ENCODE measurements around the gene KCNH1. TPM values are rescaled to one million over a fixed set of nuclear protein-coding genes. Genes with fewer than 3 reads are reported as not detected.

KCNH1 gene
- polyA plus RNA-seq (ENCODE audit: insufficient read length) = 0.49 TPM

DNA sequence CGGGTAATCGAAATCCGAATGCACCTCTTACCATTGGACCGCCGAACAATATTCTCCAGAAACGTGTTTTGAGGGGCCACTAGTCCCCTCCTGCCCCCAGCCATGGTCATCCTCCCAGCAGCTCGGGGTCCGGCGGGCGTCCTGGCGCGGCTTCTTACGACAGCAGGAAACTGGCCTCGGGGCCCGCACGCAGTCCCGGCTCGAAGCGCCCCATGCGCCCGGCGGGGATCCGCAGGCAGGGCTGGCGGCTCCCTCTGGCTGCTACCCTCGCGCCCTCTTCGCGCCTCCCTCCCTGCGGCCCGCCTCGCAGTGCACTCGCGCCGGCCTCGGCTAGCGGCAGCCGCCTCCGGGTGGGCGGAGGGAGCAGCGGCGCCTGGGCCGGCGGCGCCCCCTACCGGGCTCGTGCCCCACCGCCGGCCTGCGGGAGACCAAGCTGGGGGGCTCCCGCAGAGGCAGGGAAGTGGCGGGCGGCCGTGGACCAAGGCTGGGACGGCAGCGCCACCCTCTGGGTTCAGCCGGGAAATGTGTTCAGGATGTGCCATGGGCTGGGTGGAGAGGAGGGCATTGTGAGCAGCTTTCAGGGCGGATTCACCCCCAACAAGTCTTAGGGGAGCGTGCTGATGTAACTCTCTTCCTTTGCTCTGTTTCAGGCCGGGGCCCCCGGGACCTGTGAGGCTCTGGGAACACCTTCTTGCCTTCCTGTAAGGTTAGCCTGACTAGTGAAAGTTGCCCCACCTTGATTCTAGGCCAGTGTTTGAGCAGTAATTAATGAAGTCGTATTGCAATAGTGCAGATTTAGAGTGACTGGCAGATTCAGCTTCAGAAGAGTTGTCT, at the start of gene KCNH1:
TSS of gene KCNH1 (minus strand) at position 313 of the 834 bp plus-strand sequence. CDS start at position 110, 203 bp downstream.
- peak; percentile 83 for DNase-seq

DNA sequence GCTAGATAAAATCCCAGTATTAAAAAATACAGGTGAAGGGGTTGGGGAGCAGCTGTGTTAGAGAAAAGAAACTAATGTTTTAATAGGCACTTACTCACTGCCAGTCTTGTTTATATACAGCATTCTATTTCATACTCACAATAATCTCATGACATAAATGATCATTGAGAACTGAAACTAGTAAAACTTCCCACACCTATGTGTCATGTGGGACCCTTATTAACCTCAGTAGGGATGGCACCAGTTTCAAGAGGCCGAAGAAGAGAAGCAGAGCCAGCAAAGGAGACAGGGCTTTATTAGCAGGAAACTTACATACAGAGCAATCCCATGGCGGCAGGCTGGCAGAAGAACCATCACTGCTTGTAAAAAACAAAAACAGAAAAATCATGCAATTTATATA, 48.8 kb upstream of the KCNH1 start:
- no peak for DNase-seq

GRCh38 chr1:211174375-211174774, 40.4 kb upstream of the KCNH1 start:
- DNase-seq = no peak

- DNase-seq = no peak
Measured at GRCh38 chr1:211172657-211173056, 38.7 kb upstream of the KCNH1 start.

GRCh38 chr1:211169353-211169752, 35.4 kb upstream of the KCNH1 start:
- no peak for DNase-seq

GRCh38 chr1:211158866-211159265, 24.9 kb upstream of the KCNH1 start:
- DNase-seq = no peak

GRCh38 chr1:211155040-211155439, 21.1 kb upstream of the KCNH1 start:
- DNase-seq = no peak

DNA sequence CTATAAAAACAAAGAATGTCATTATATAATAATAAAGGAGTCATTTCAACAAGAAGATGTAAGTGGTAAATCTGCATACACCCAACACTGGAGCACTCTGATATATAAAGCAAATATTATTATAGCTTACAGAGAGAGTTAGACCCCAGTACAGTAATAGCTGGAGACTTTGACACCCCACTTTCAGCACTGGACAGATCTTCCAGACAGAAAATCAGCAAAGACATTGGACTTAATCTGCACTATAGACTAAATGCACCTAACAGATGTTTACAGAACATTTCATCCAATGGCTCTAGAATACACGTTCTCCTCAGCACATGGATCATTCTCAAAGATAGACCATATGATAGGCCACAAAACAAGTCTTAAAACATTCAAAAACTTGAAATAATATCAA, 20.0 kb upstream of the KCNH1 start:
- no peak for DNase-seq

GRCh38 chr1:211148366-211148765, 14.4 kb upstream of the KCNH1 start:
- DNase-seq = no peak

DNA sequence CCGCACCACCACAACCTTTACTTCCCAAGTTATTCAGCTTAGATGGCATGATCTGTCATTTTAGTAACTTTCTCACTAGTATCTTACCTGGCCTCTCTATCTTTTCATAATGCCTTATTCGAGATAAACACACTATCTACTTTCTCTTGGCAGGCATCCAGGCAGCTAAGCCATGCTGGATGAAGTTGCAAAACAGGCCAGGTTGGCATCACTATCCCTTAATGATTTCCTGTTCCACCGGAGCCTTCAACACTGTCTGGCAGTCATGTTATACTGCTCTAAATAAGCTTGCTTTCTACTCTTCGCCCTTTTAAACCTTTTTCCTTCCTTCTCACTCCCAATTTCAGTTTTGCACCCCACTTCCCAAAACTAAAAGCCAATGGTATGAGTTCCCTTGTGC, 12.0 kb upstream of the KCNH1 start:
- DNase-seq = no peak

- DNase-seq = peak; percentile 32
Measured at GRCh38 chr1:211135342-211135950, 1.5 kb upstream of the KCNH1 start.

GRCh38 chr1:211133393-211133835, 534 bp downstream of the KCNH1 start:
- DNase-seq = no peak

DNA sequence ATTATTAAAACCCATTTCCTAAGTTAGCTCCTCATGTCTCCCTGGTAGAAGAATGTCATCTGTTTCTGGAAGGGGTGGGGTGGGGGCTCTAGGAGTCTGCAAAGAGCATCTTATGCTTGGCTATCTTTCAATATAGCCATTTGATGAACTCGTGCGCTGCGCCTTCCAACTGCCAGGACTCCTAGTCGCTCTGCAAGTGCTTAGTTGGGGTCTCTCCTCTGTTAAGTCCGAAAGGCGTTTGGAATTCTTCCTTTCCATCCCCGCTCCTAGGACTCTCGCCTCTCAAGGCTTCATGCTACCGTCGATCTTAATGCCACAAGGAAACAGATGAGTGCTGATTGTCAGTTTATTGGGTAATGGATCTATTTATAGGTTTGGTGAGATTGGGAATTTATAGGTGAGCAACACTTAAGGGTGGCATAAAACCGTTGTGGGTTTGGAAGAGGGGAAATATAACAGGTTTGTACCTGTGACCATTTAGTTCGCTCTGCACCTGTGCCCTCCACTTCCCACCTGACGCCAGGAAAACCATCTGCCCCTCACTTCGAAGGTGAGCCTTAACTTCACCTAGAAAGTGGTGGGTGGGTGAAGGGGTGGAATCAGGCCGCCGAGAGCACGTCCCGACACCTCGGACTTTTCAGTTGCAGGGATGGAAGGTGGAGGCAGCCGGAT, 1.1 kb downstream of the KCNH1 start:
- DNase-seq = no peak

DNA sequence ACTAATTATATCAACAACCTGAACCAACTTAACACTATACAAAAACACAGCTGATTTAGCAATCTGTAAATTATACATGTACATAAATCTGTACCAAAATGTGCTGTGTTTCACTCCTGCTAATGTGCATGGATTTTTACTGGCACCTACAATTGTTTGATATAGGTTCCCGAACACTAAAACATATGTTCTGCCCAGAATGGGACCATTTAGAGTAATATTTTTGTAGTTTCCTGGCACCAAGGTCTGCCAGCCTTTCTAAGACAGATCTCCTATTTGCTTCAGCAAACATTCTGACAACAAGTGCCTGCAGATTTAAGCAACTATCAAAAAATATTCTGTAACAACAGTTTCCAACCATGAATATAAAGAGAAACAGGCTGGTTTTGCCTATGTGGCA, 4.2 kb downstream of the KCNH1 start:
- no peak for DNase-seq

DNA sequence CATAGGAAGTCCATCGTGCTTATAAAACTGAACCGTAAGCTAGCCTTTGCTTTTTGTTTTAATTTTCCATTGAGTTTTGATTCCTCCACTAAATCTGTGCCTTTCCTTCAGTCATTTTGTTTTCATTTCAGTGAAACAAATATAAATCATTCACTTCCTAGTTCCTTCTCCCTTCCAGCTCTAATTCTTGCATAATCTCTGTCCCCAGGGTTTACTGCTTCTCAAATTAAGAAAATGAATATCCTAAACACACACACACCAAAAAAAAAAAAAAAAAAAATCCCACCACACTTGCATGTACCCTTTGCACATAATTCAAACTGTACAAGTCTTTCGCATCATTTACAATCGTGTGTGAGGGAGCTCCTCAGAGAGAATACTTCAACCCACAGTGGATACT, 6.8 kb downstream of the KCNH1 start:
- DNase-seq = no peak

GRCh38 chr1:211126622-211127021, 7.3 kb downstream of the KCNH1 start:
- no peak for DNase-seq

- no peak for DNase-seq
Measured at GRCh38 chr1:211118407-211119102, 15.4 kb downstream of the KCNH1 start.

GRCh38 chr1:211114446-211114845, 19.5 kb downstream of the KCNH1 start:
- DNase-seq = no peak

- no peak for DNase-seq
Measured at GRCh38 chr1:211113566-211113965, 20.4 kb downstream of the KCNH1 start.

DNA sequence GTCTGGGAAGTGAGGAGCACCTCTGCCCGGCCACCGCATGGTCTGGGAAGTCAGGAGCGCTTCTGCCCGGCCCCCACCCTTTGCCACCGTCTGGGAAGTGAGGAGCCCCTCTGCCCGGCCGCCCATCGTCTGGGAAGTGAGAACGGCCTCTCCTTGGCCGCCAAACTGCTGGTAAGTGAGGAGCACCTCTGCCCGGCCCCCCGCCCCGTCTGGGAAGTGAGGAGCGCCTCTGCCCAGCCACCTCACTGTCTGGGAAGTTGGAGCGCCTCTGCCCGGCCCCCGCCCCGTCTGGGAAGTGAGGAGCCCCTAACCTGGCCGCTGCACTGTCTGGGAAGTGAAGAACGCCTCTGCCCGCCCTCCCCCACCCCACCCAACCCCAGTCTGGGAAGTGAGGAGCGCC, 22.6 kb downstream of the KCNH1 start:
- DNase-seq = no peak

GRCh38 chr1:211101481-211101880, 32.5 kb downstream of the KCNH1 start:
- no peak for DNase-seq

GRCh38 chr1:211099393-211099792, 34.6 kb downstream of the KCNH1 start:
- DNase-seq = no peak

DNA sequence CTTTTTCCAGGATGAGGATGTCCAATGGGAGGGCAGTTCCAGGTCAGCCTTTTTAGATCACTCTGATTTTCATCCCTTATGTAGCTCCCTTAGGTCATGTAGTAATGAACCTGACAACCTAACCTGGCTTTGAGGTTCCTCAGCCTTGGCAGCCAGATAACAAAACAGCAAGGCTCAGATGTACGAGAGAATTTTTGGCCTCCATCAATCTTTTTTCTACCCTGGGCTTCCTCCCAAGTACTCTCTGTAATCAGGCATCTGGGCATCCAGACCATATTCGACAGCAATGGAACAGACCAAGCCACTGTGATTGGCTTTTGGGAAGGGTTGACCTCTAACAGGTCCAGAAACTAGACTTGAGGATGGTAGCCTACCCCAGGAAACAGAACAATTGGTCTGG, 38.6 kb downstream of the KCNH1 start:
- DNase-seq = no peak
